CD4-positive, alpha-beta T cell treated with Interleukin-15 for 4 hours (primary cell): ENCODE measurements around the gene ATP6V0E1.

Experiments
- DNase-seq: peaks from one replicate; pipeline ENCODE4 v3.0.0-alpha.2; 2020; ENCODE audit warnings: low spot score

The ATP6V0E1 gene

DNA sequence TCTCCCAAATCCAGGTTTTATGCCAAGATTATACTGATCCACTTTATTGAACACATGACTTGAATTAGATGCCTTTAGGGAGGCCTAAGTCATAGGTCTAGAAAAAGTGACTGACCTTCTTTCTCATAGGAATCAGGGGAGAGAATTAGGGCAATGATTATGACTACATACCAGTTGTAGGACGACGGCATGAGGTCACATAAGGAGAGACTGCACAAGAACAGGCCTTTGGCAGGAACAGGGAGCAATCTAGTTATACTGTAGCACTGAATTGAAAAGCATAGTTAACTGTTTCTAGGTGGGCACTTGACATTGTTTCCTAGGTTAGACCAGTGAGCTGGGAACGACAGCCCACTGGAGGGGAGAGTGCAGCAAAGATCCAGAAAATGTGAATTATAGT, 95.3 kb downstream of the ATP6V0E1 start:
- DNase-seq = no peak
